Progenitor cell of endocrine pancreas (in vitro differentiated cells): Measurements from ENCODE around the gene UVRAG. TPM values are rescaled to one million over a fixed set of nuclear protein-coding genes. Genes with fewer than 3 reads are reported as not detected.

Experiments
- DNase-seq: peaks from one replicate; pipeline ENCODE4 v3.0.0; 2021; ENCODE audit warnings: low spot score; ENCODE audit not compliant: unreplicated experiment
- H3K27ac Mint-ChIP-seq: 2 replicates; pipeline ENCODE4 v1.8.0; 2021; ENCODE audit warnings: mild to moderate bottlenecking, moderate library complexity, mixed read lengths
- H3K27me3 Mint-ChIP-seq: 2 replicates; pipeline ENCODE4 v1.8.0; 2021; ENCODE audit warnings: mixed read lengths
- H3K36me3 Mint-ChIP-seq: 2 replicates; pipeline ENCODE4 v1.8.0; 2022; ENCODE audit warnings: mixed read lengths; ENCODE audit not compliant: insufficient read depth
- H3K4me1 Mint-ChIP-seq: 2 replicates; pipeline ENCODE4 v1.8.0; 2021; ENCODE audit warnings: low read depth, mixed read lengths
- H3K4me3 Mint-ChIP-seq: 2 replicates; pipeline ENCODE4 v1.8.0; 2021; ENCODE audit warnings: low read depth, mild to moderate bottlenecking, moderate library complexity, mixed read lengths
- H3K9me3 Mint-ChIP-seq: 2 replicates; pipeline ENCODE4 v1.8.0; 2021; ENCODE audit warnings: low read depth, mixed read lengths
- CTCF ChIP-seq: fragments of 200-600 bp; sonication (generic); IDR thresholded peaks from one replicate; pipeline ENCODE4 v1.5.0; 2021; ENCODE audit warnings: antibody characterized with exemption, mild to moderate bottlenecking; ENCODE audit not compliant: unreplicated experiment
- total RNA-seq: library from RNA; stranded (reverse); gene quantifications from 2 replicates; pipeline ENCODE4 v1.2.1, GENCODE V29; 2021

The UVRAG gene
- total RNA-seq, 1 donor from 2014 or later, result 25.7 TPM

DNA sequence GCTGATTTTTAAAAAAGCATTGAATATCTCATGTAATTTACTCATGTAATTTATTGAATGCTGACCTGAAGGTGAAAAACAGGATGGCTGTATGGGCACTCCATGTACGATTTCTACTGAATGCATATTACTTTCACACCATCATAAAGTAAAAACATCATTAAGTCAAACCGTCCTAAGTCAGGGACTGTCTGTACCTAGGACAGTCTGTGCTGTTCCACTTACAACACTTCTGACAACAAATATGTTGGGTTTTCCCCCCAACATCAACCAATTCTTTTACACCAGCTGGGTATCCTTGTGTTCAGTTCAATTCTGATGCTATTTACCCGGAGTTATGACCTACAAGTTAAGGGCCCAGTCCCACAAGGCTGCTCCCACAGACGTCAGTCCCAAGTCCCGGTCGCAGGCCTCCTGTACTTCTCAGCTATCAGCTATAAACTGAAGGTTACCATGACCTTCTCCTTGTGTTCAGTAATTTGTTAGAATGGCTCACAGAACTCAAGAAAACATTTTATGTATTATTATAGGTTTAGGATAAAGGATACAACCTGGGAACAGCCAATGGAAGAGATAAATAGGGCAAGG lies 17.0 kb downstream of the UVRAG start:
- no peak for TF ChIP-seq CTCF
- H3K9me3 Mint-ChIP-seq, result peaks cover 3% of the 10 kb centered on the region
- no peak for DNase-seq
- H3K27me3 Mint-ChIP-seq, result no peaks in the 10 kb centered on the region
- H3K4me3 Mint-ChIP-seq, result no peak overlapping the region
- peaks cover 7% of the 10 kb centered on the region for H3K36me3 Mint-ChIP-seq
- no peaks in the 10 kb centered on the region for H3K4me1 Mint-ChIP-seq
- H3K27ac Mint-ChIP-seq, result no peak overlapping the region

DNA sequence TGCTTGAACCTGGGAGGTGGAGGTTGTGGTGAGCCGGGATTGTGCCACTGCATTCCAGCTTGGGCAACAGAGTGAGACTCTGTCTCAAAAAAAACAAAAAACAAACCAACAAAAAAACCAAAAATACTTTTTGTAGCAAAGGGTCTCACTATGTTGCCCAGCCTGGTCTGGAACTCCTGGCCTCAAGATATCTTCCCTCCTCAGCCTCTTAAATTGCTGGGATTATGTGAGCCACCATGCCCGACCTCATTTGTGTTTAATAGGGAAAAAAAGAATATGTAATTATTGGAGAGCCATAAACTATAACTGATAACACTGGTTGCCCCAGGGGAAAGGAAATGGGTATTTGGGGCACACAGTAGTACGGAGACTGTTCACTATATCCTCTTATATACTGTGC lies 19.7 kb downstream of the UVRAG start:
- Mint-ChIP-seq H3K4me1 (peaks cover 6% of the 10 kb centered on the region), H3K36me3 (peaks cover 7% of the 10 kb centered on the region), H3K9me3 (peaks cover 3% of the 10 kb centered on the region), H3K27ac (no peak overlapping the region), H3K27me3 (no peaks in the 10 kb centered on the region), H3K4me3 (no peak overlapping the region)
- no peak for DNase-seq
- TF ChIP-seq CTCF, result no peak

- peaks cover 17% of the 10 kb centered on the region for H3K4me1 Mint-ChIP-seq
- peaks cover 3% of the 10 kb centered on the region for H3K9me3 Mint-ChIP-seq
- no peak for TF ChIP-seq CTCF
- no peaks in the 10 kb centered on the region for H3K27me3 Mint-ChIP-seq
- DNase-seq, result no peak
- peaks cover 7% of the 10 kb centered on the region for H3K36me3 Mint-ChIP-seq
- H3K4me3 Mint-ChIP-seq, result no peak overlapping the region
- no peak overlapping the region for H3K27ac Mint-ChIP-seq
Measured at GRCh38 chr11:75836417-75836816, 21.4 kb downstream of the UVRAG start.

- Mint-ChIP-seq H3K27ac (no peak overlapping the region), H3K4me1 (peaks cover 21% of the 10 kb centered on the region)
Measured at GRCh38 chr11:75839851-75840250, 24.8 kb downstream of the UVRAG start.

DNA sequence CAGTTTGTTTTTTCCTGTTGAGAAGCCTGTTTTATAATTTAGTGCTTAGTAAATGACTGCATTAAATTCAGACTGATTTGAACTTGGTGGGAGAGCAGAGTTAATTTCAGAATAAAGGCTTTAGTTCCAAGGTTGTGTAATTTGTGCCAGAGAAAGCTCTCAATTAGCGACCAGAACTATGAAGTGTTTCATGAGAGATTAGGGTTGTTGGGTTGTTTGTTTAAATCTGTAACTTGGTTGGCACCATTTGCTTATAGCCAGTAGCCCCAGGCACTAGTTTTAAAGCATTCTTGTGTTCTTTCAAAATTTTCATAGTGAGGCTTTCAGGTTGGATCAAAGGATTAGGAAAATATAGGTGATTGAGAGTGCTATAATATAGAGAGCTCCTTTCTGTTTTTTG lies 25.5 kb downstream of the UVRAG start:
- no peaks in the 10 kb centered on the region for H3K9me3 Mint-ChIP-seq
- no peak for DNase-seq
- no peaks in the 10 kb centered on the region for H3K27me3 Mint-ChIP-seq
- TF ChIP-seq CTCF, result no peak
- H3K4me1 Mint-ChIP-seq, result peaks cover 21% of the 10 kb centered on the region
- H3K36me3 Mint-ChIP-seq, result peaks cover 1% of the 10 kb centered on the region
- H3K27ac Mint-ChIP-seq, result no peak overlapping the region
- no peak overlapping the region for H3K4me3 Mint-ChIP-seq

More at GRCh38 chr11:75839851-75840250, 24.8 kb downstream of the UVRAG start:
- Mint-ChIP-seq H3K27me3 (no peaks in the 10 kb centered on the region), H3K9me3 (no peaks in the 10 kb centered on the region), H3K36me3 (peaks cover 1% of the 10 kb centered on the region), H3K4me3 (no peak overlapping the region)
- DNase-seq, result no peak
- no peak for TF ChIP-seq CTCF
